Kidney (tissue), 14 donors: ENCODE measurements around the gene METTL21C. TPM values are rescaled to one million over a fixed set of nuclear protein-coding genes. Genes with fewer than 3 reads are reported as not detected.

Experiments used
- DNase-seq, 5 donors: peaks; one replicate each; pipeline ENCODE4 v3.0.0-alpha.2; 2013 to 2020
- FAIRE-seq: peaks from 2 replicates; lab custom pipeline; 2012; peaks lifted over from hg19 to GRCh38; lab: Jason Lieb, UNC
- H3K27ac ChIP-seq, 2 donors: one replicate each; pipeline ENCODE4 v1.7.0; 2013; ENCODE audit warnings: low read depth in 2 of 2, low read length in 2 of 2, inconsistent platforms in 1 of 2
- H3K27me3 ChIP-seq: one replicate; pipeline ENCODE4 v1.7.1; 2013; ENCODE audit warnings: low read length, inconsistent platforms; ENCODE audit not compliant: control insufficient read depth, insufficient read depth
- H3K36me3 ChIP-seq, 3 donors: one replicate each; pipeline versions ENCODE4 v1.7.0 to v1.7.1; 2013; ENCODE audit warnings: low read length in 3 of 3, control low read depth in 1 of 3, inconsistent platforms in 1 of 3; ENCODE audit not compliant: insufficient read depth in 3 of 3, control insufficient read depth in 2 of 3
- H3K4me1 ChIP-seq, 3 donors: one replicate each; pipeline versions ENCODE4 v1.7.0 to v1.7.1; 2013; ENCODE audit warnings: low read length in 3 of 3, inconsistent platforms in 1 of 3, low read depth in 1 of 3; ENCODE audit not compliant: control insufficient read depth in 2 of 3, insufficient read depth in 2 of 3
- H3K4me3 ChIP-seq, 3 donors: one replicate each; pipeline versions ENCODE4 v1.7.0 to v1.8.1; 2013; ENCODE audit warnings: low read length in 3 of 3, control low read depth in 1 of 3, inconsistent platforms in 1 of 3
- H3K9ac ChIP-seq, 3 donors: one replicate each; pipeline versions ENCODE4 v1.7.0 to v1.7.1; 2013; ENCODE audit warnings: low read length in 3 of 3, control low read depth in 1 of 3, inconsistent platforms in 1 of 3
- H3K9me3 ChIP-seq, 3 donors: one replicate each; pipeline versions ENCODE4 v1.7.0 to v1.7.1; 2013; ENCODE audit warnings: low read length in 3 of 3, control low read depth in 1 of 3, inconsistent platforms in 1 of 3; ENCODE audit not compliant: control insufficient read depth in 2 of 3, insufficient read depth in 1 of 3
- intact Hi-C: fragments of 100-400 bp; cut with DNase I; formaldehyde crosslinking; loops from one replicate; pipeline ENCODE4 v1.11.1; 2022
- polyA plus RNA-seq: library from polyadenylated mRNA; stranded (reverse); fragments of 350-450 nt; fragmentation: Illumina TruSeq; extraction: RNeasy Lipid Tissue Mini Kit (QIAGEN cat#74804); gene quantifications from one replicate; pipeline ENCODE4 v1.2.3, GENCODE V29; 2014; ENCODE audit warnings: low read depth, low replicate concordance; ENCODE audit not compliant: insufficient read depth
- total RNA-seq: library from RNA; stranded (reverse); fragmentation: NEBNext Ultra II Directional; extraction: Animal tissue kit (Norgen Biotek cat#: 25700); gene quantifications from one replicate; pipeline ENCODE4 v1.2.1, GENCODE V29; 2021
- TF ChIP-seq, protein P1 (sequence below): IDR thresholded peaks from 3 replicates; pipeline ENCODE4 v1.5.1; 2012; ENCODE audit warnings: mild to moderate bottlenecking, moderate library complexity, borderline replicate concordance; ENCODE audit not compliant: insufficient read depth; ENCODE audit errors: extremely low read depth
- donor health status: control.
- donor health status: control.
- donor health status: control.
- donor health status: control.
- donor health status: control.
- donor health status: DM: yes; HTN: yes; CAD: no.
- donor health status: Normal renal cell carcinoma (clear cell type).

The METTL21C gene
- total and polyA plus RNA-seq, 2 donors from 2014 or later, result not detected

- peaks cover 2 to 42% (median 23%) of the 10 kb centered on the region in 3 donors for H3K36me3 ChIP-seq
- FAIRE-seq, result peak; percentile 94
- intact Hi-C loops, result no loop called here
- TF ChIP-seq, protein P1, sequence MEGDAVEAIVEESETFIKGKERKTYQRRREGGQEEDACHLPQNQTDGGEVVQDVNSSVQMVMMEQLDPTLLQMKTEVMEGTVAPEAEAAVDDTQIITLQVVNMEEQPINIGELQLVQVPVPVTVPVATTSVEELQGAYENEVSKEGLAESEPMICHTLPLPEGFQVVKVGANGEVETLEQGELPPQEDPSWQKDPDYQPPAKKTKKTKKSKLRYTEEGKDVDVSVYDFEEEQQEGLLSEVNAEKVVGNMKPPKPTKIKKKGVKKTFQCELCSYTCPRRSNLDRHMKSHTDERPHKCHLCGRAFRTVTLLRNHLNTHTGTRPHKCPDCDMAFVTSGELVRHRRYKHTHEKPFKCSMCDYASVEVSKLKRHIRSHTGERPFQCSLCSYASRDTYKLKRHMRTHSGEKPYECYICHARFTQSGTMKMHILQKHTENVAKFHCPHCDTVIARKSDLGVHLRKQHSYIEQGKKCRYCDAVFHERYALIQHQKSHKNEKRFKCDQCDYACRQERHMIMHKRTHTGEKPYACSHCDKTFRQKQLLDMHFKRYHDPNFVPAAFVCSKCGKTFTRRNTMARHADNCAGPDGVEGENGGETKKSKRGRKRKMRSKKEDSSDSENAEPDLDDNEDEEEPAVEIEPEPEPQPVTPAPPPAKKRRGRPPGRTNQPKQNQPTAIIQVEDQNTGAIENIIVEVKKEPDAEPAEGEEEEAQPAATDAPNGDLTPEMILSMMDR, result no peak
- no peak overlapping the region for H3K27ac ChIP-seq
- H3K9ac ChIP-seq, result no peak overlapping the region
- peak in 4 of 5 donors; percentile 43 to 83 (median 75) for DNase-seq
- H3K9me3 ChIP-seq, result no peaks in the 10 kb centered on the region
- H3K4me3 ChIP-seq, result no peak overlapping the region
- no peaks in the 10 kb centered on the region for H3K27me3 ChIP-seq
- H3K4me1 ChIP-seq, result no peaks in the 10 kb centered on the region
Measured at GRCh38 chr13:102642475-102642874, 52.4 kb downstream of the METTL21C start.

- Histone ChIP-seq H3K36me3 (peaks cover 2 to 45% (median 21%) of the 10 kb centered on the region in 3 donors), H3K27me3 (no peaks in the 10 kb centered on the region), H3K9ac (no peak overlapping the region), H3K27ac (no peak overlapping the region), H3K4me3 (no peak overlapping the region), H3K9me3 (no peaks in the 10 kb centered on the region), H3K4me1 (no peaks in the 10 kb centered on the region)
- intact Hi-C loops, result no loop called here
- TF ChIP-seq, protein P1, result no peak
- no peak for FAIRE-seq
- no peak for DNase-seq
Measured at GRCh38 chr13:102642029-102642428, 52.8 kb downstream of the METTL21C start.

GRCh38 chr13:102638741-102639140 is 56.1 kb downstream of the METTL21C start:
- TF ChIP-seq, protein P1, result no peak
- Histone ChIP-seq H3K9me3 (no peaks in the 10 kb centered on the region), H3K27me3 (no peaks in the 10 kb centered on the region), H3K4me1 (no peaks in the 10 kb centered on the region), H3K27ac (no peak overlapping the region), H3K9ac (no peak overlapping the region), H3K36me3 (peaks cover 0 to 46% (median 33%) of the 10 kb centered on the region in 3 donors), H3K4me3 (no peak overlapping the region)
- intact Hi-C loops, result no loop called here
- DNase-seq (no peak), FAIRE-seq (no peak)

Other genes with a start within 250 kb of the METTL21C start
- 42.2 TPM for gene TPP2, start 98.1 kb downstream of the METTL21C start, total RNA-seq
- 14.7 TPM for gene TPP2, start 98.1 kb downstream of the METTL21C start, polyA plus RNA-seq
- gene TEX30, start 78.7 kb upstream of the METTL21C start, total RNA-seq, result 9.9 TPM
- 22.7 TPM for gene TEX30, start 78.7 kb upstream of the METTL21C start, polyA plus RNA-seq
- 7.0 TPM for gene POGLUT2, start 103.9 kb upstream of the METTL21C start, total RNA-seq
- gene POGLUT2, start 103.9 kb upstream of the METTL21C start, polyA plus RNA-seq, result 4.9 TPM
- 36.6 TPM for gene BIVM, start 104.1 kb upstream of the METTL21C start, total RNA-seq
- 22.1 TPM for gene BIVM, start 104.1 kb upstream of the METTL21C start, polyA plus RNA-seq
- 56.0 TPM for gene ERCC5, start 151.0 kb upstream of the METTL21C start, total RNA-seq
- gene ERCC5, start 151.0 kb upstream of the METTL21C start, polyA plus RNA-seq, result 37.4 TPM